NT2/D1 (cell line): ENCODE results near the gene R3HCC1L.
A peak's percentile ranks its signal among the peaks of the same experiment; 100 is the strongest.
"Not testable (repeated sequence)": the region's sequence is repeated elsewhere in the genome, so short reads cannot be mapped to it uniquely, and the experiment has no call there.

Experiments used
- DNase-seq: peaks from one replicate; pipeline ENCODE4 v3.0.0-alpha.2; 2011; ENCODE audit warnings: low read depth, low spot score
- H3K27me3 ChIP-seq: 2 replicates; pipeline ENCODE4 v1.6.0; 2011; ENCODE audit warnings: mild to moderate bottlenecking; ENCODE audit not compliant: insufficient read length, insufficient read depth
- H3K36me3 ChIP-seq: 2 replicates; pipeline ENCODE4 v1.6.1; 2011; ENCODE audit warnings: mild to moderate bottlenecking, low read length, mixed read lengths; ENCODE audit not compliant: insufficient read depth, insufficient read length
- H3K4me1 ChIP-seq: 2 replicates; pipeline ENCODE4 v1.5.1; 2011; ENCODE audit not compliant: insufficient read depth, insufficient read length
- H3K4me3 ChIP-seq: 2 replicates; pipeline ENCODE4 v1.5.1; 2011; ENCODE audit warnings: low read depth; ENCODE audit not compliant: insufficient read length
- H3K9ac ChIP-seq: 2 replicates; pipeline ENCODE4 v1.6.0; 2011; ENCODE audit warnings: low read depth; ENCODE audit not compliant: insufficient read length
- H3K9me3 ChIP-seq: 2 replicates; pipeline ENCODE4 v1.5.1; 2011; ENCODE audit warnings: mild to moderate bottlenecking, low read length; ENCODE audit not compliant: insufficient read depth
- SUZ12 ChIP-seq: IDR thresholded peaks from 2 replicates; pipeline ENCODE4 v1.6.1; 2011; ENCODE audit not compliant: insufficient read length, insufficient read depth; ENCODE audit errors: extremely low read depth
- YY1 ChIP-seq: IDR thresholded peaks from 2 replicates; pipeline ENCODE4 v1.6.1; 2011; ENCODE audit not compliant: insufficient read length, insufficient read depth
- ZNF274 ChIP-seq: IDR thresholded peaks from 2 replicates; pipeline ENCODE4 v1.6.1; 2011; ENCODE audit warnings: mild to moderate bottlenecking, low read depth, low read length

R3HCC1L gene

DNA sequence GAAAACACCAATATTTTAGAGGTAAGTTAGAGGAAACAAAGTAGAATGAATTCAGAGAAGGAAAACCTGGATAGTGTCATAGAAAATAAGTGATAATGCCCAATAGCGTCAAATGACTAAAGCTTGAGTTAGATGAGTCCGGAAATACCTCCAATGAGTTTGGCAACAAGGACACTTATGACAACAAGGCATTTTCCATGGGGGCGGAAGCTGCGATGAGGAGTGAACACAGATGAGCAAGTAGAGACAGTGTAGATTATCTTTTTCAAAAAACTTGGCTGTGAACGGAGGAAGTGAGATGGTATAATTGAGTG is 383 bp upstream of the R3HCC1L start:
- Histone ChIP-seq H3K36me3 (no peaks in the 10 kb centered on the region), H3K27me3 (no peaks in the 10 kb centered on the region), H3K9ac (no peak overlapping the region), H3K9me3 (peaks cover 8% of the 10 kb centered on the region), H3K4me3 (peak overlapping the region; percentile 77), H3K4me1 (peaks cover 2% of the 10 kb centered on the region)
- DNase-seq: no peak
- TF ChIP-seq SUZ12 (no peak), YY1 (no peak), ZNF274 (no peak)

DNA sequence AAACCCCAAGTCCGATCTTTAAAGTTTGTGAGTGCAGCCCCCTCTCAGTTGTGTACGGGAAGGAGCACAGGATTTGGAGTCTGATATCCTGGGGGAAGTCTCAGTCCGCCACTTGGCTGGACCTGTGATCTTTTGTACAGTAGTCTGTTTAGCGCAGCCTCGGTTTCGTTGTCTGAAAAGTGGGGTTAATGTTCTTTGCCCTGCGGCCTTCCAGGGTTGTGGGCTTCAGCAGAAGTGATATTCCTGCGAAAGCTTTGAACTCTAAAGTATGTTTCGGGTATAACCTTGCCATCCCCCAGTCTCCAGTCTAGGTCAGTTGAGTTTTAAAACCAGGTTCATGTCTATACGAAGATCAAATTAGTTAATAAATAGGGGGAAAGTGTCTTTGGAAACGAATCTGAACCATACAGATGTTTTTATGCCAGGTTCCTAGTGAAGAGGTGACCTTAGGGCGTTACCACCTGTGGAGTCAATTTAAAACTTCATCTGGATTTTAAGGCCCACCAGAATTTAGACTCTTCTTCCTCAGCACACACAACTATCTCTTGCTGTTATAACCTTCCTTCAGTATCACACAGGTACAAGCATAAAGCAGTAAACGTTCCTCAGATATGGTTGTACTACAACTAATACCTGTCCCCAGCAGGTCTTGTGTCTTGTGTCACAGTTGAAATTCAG is 904 bp downstream of the R3HCC1L start:
- H3K4me1 ChIP-seq: peaks cover 2% of the 10 kb centered on the region
- H3K9ac ChIP-seq: peak overlapping the region; percentile 91

DNA sequence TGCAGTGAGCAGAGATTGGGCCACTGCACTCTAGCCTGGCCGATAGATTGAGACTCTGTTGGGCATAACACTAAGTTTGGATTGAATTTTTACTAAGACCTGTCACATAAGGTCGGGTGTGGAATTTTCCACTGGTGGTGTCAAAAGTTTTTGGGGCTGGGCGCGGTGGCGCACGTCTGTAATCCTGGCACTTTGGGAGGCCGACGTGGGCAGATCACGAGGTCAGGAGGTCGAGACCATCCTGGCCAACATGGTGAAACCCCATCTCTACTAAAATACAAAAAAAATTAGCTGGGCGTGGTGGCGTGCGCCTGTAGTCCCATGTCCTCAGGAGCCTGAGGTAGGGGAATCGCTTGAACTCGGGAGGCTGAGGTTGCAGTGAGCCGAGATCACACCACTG is 2.3 kb downstream of the R3HCC1L start:
- H3K9me3 ChIP-seq, H3K4me1 ChIP-seq, H3K4me3 ChIP-seq: not testable (repeated sequence)

More for the DNA sequence above, 904 bp downstream of the R3HCC1L start:
- TF ChIP-seq SUZ12 (no peak), ZNF274 (no peak), YY1 (no peak)
- Histone ChIP-seq H3K9me3 (peaks cover 8% of the 10 kb centered on the region), H3K36me3 (no peaks in the 10 kb centered on the region), H3K4me3 (peak overlapping the region; percentile 77), H3K27me3 (no peaks in the 10 kb centered on the region)
- DNase-seq: no peak

GRCh38 chr10:98138031-98138430 is 3.6 kb downstream of the R3HCC1L start:
- peaks cover 3% of the 10 kb centered on the region; the same call in 1 of the 2 replicates for H3K9me3 ChIP-seq
- no peak overlapping the region for H3K9ac ChIP-seq
- H3K27me3 ChIP-seq: no peaks in the 10 kb centered on the region
- no peak for TF ChIP-seq SUZ12
- TF ChIP-seq ZNF274: no peak
- TF ChIP-seq YY1: no peak
- peaks cover 2% of the 10 kb centered on the region for H3K4me1 ChIP-seq
- no peak for DNase-seq
- no peak overlapping the region for H3K4me3 ChIP-seq
- no peaks in the 10 kb centered on the region for H3K36me3 ChIP-seq

More for the DNA sequence above, 2.3 kb downstream of the R3HCC1L start:
- not testable (repeated sequence) for H3K27me3 ChIP-seq, H3K9ac ChIP-seq, H3K36me3 ChIP-seq, DNase-seq

GRCh38 chr10:98139431-98139830 is 5.0 kb downstream of the R3HCC1L start:
- TF ChIP-seq YY1 (no peak), ZNF274 (no peak), SUZ12 (no peak)
- Histone ChIP-seq H3K27me3 (no peaks in the 10 kb centered on the region), H3K4me3 (no peak overlapping the region), H3K36me3 (no peaks in the 10 kb centered on the region), H3K9ac (no peak overlapping the region), H3K4me1 (peaks cover 2% of the 10 kb centered on the region), H3K9me3 (no peaks in the 10 kb centered on the region)
- no peak for DNase-seq

DNA sequence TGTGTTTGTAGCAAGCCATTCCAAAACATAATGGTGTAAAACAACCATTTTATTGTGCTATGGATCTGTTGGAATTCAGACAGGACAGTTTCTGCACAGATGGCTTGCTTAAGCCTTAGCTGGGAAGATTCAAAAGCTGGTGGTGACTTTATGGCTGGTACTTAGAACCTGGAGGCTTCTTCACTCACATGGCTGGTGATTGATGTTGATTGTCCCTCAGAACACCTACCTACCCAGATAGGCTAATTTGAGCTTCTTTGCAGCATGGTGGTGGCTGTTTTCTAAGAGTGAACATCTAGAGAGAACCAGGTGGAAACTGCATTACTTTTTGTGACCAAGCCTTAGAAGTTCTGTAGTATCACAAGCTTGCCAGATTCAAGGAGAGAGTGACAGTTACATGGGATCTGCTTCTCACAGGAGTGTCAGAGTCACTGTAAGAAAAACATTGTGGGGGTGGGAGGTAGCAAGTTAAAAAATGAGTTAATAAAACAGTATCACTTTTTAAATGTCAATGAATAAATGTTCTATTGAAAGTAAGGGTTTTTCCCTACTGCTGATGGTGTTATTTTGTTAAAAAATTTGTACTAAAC is 7.1 kb downstream of the R3HCC1L start:
- H3K4me1 ChIP-seq: peaks cover 2% of the 10 kb centered on the region
- no peak for TF ChIP-seq SUZ12
- TF ChIP-seq YY1: no peak
- no peak for TF ChIP-seq ZNF274
- no peaks in the 10 kb centered on the region for H3K27me3 ChIP-seq
- H3K4me3 ChIP-seq: no peak overlapping the region
- DNase-seq: no peak
- H3K36me3 ChIP-seq: no peaks in the 10 kb centered on the region
- H3K9ac ChIP-seq: no peak overlapping the region
- H3K9me3 ChIP-seq: no peaks in the 10 kb centered on the region

GRCh38 chr10:98144985-98145384 is 10.5 kb downstream of the R3HCC1L start:
- Histone ChIP-seq H3K9me3 (peaks cover 22% of the 10 kb centered on the region), H3K36me3 (no peaks in the 10 kb centered on the region), H3K27me3 (no peaks in the 10 kb centered on the region), H3K4me3 (no peak overlapping the region), H3K4me1 (no peaks in the 10 kb centered on the region), H3K9ac (no peak overlapping the region)
- DNase-seq: no peak
- TF ChIP-seq SUZ12 (no peak), YY1 (no peak), ZNF274 (no peak)

DNA sequence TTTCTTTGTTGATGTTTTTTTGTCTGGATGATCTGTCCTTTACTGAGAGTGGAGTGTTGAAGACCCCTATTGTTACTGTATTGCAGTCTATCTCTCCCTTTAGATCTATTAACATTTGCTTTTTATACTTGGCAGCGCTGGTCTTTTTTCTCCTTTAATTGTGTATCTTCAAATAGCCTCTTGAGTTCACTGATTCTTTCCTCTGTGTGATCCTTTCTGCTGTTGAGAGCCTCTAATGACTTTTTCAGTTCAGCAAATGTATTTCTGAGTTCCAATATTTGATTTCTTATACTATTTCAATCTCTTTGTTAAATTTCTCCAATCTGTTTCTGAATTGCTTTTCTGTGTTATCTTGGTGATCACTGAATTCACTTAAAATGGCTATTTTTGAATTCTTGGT is 15.4 kb downstream of the R3HCC1L start:
- H3K36me3 ChIP-seq: peaks cover 10% of the 10 kb centered on the region
- no peak for DNase-seq
- TF ChIP-seq SUZ12: no peak
- no peak for TF ChIP-seq YY1
- H3K4me1 ChIP-seq: no peaks in the 10 kb centered on the region
- no peaks in the 10 kb centered on the region for H3K27me3 ChIP-seq
- no peak overlapping the region for H3K9ac ChIP-seq
- peaks cover 40% of the 10 kb centered on the region for H3K9me3 ChIP-seq
- no peak overlapping the region for H3K4me3 ChIP-seq
